Measurements from ENCODE around the gene BAD. TPM values are rescaled to one million over a fixed set of nuclear protein-coding genes. Genes with fewer than 3 reads are reported as not detected.

BAD gene
- total and polyA plus RNA-seq, 10 of the 15 experiments (the other 5 are each of a cell fraction or from before 2014, with no cell fraction given), result 1.5 to 67.2 (median 39.6) TPM

- Histone ChIP-seq H3K79me2 (ENCODE audit: control insufficient read depth, insufficient read depth, low read length) (peaks cover 15% of the 10 kb centered on the region), H4K20me1 (ENCODE audit: control insufficient read depth, insufficient read depth) (no peaks in the 10 kb centered on the region), H3K9ac (ENCODE audit: control insufficient read depth, insufficient read depth, low read length) (no peak overlapping the region), H3K4me1 (ENCODE audit: control insufficient read depth, insufficient read depth, low read length) (peaks cover 7% of the 10 kb centered on the region), H3K27me3 (replicated peaks in 1 of 2; ENCODE audit: control insufficient read depth in 2 of 2, insufficient read depth in 2 of 2, low read length in 1 of 2) (no peaks in the 10 kb centered on the region; a peak in 2 of 4 replicates), H3K4me3 (no peak overlapping the region), H3K4me2 (ENCODE audit: control insufficient read depth, insufficient read depth) (peak overlapping the region; percentile 99), H2AFZ (ENCODE audit: control insufficient read depth, low read depth, low read length) (no peak overlapping the region), H3K27ac (ENCODE audit: control insufficient read depth, insufficient read depth) (no peak overlapping the region), H3K9me3 (replicated peaks; ENCODE audit: control insufficient read depth, insufficient read depth, low read length) (no peaks in the 10 kb centered on the region), H3K36me3 (ENCODE audit: control insufficient read depth in 2 of 2, insufficient read depth in 2 of 2, low read length in 1 of 2) (peaks cover 0 to 2% of the 10 kb centered on the region in 2 experiments; a peak in 2 of 4 replicates)
- RAD21 ChIA-PET (ENCODE audit: unreplicated experiment), result no interaction called here
- intact Hi-C loops (cut with micrococcal nuclease; ENCODE audit: unreplicated experiment), result no loop called here
- 86% methylated on average over 9 of the region's 9 CpGs for WGBS (ENCODE audit: insufficient coverage, insufficient replicate concordance, low lambda C conversion rate, missing lambda C conversion rate)
- ATAC-seq (no peak), FAIRE-seq (no peak), DNase-seq (ENCODE audit: low read depth, low spot score) (no peak)
- SMC1A ChIA-PET (ENCODE audit: uncharacterized antibody, unreplicated experiment), result interaction anchor here (1.1 to 1.4 kb wide), 2 partner anchors 15 to 81 kb away, joined by 3 read pairs; no protein-coding TSS in a partner anchor
- no TSS peak for BruUV-seq (replicated peaks)
- CTCF ChIA-PET, result interaction anchor here (0.7 to 5.5 kb wide), 4 partner anchors 16 to 82 kb away, joined by 3 to 46 read pairs (median 4); partner anchors contain the start of genes CATSPERZ and ESRRA
- POLR2A ChIA-PET, result no interaction called here
- in situ Hi-C loops (cut with MboI), result no loop called here
- TF ChIP-seq ATF2 (IDR thresholded peaks at IDR 0.05; ENCODE audit: low read length) (no peak), PBX3 (IDR thresholded peaks at IDR 0.05; ENCODE audit: insufficient replicate concordance, low read depth, low read length) (no peak), ZBTB11 (CRISPR knock-in tag; IDR thresholded peaks at IDR 0.05) (no peak), CBX5 (IDR thresholded peaks at IDR 0.05; ENCODE audit: low read depth) (no peak), SKIL (IDR thresholded peaks at IDR 0.05; ENCODE audit: low read depth, poor library complexity, severe bottlenecking) (no peak), NKRF (conservative IDR thresholded peaks at IDR 0.05) (no peak), FOS (IDR thresholded peaks at IDR 0.05; ENCODE audit: borderline replicate concordance, extremely low read depth, insufficient read length) (no peak), SRF (IDR thresholded peaks at IDR 0.05; ENCODE audit: low read depth in 2 of 2, low read length in 2 of 2) (no peak), GABPA (IDR thresholded peaks at IDR 0.05; ENCODE audit: low read depth) (no peak)
Measured at GRCh38 chr11:64286801-64287159, 2.3 kb upstream of the BAD start.
